Subcutaneous adipose tissue (tissue), 4 donors: ENCODE results near the gene LTBP1. TPM values are rescaled to one million over a fixed set of nuclear protein-coding genes. Genes with fewer than 3 reads are reported as not detected.

Experiments
- CTCF ChIP-seq: fragments of 450-650 bp; IDR thresholded peaks from one replicate; pipeline ENCODE4 v1.5.1; 2016; ENCODE audit warnings: low read depth, mild to moderate bottlenecking, control low read depth, antibody characterized with exemption, moderate library complexity
- total RNA-seq, 4 donors: library from RNA; depleted of rRNA; stranded (reverse); fragments of >200 nt; gene quantifications; one replicate each; pipeline ENCODE4 v1.1.0, GENCODE V29; 2016

The LTBP1 gene
- total RNA-seq, 4 donors from 2014 or later: 11.0 to 15.5 (median 12.7) TPM

- no peak for TF ChIP-seq CTCF
These were observed 296.1 kb downstream of the LTBP1 start for GRCh38 chr2:33242845-33243244.

- no peak for TF ChIP-seq CTCF
These were observed 299.7 kb downstream of the LTBP1 start for GRCh38 chr2:33246432-33246831.

GRCh38 chr2:33247365-33247764 lies 300.6 kb downstream of the LTBP1 start:
- no peak for TF ChIP-seq CTCF

GRCh38 chr2:33250417-33251029 lies 303.8 kb downstream of the LTBP1 start:
- TF ChIP-seq CTCF: no peak

- TF ChIP-seq CTCF: no peak
These were observed 309.5 kb downstream of the LTBP1 start for GRCh38 chr2:33256162-33256755.

- no peak for TF ChIP-seq CTCF
These were observed 311.6 kb downstream of the LTBP1 start for GRCh38 chr2:33258387-33258786.

- TF ChIP-seq CTCF: no peak
These were observed 315.3 kb downstream of the LTBP1 start for GRCh38 chr2:33262097-33262496.
